HCT116 (cell line): ENCODE data around the gene C16orf90. TPM values are rescaled to one million over a fixed set of nuclear protein-coding genes. Genes with fewer than 3 reads are reported as not detected.

Experiments
- ATAC-seq: fragments of 200-7000 bp; cut with Tn5 transposase; 2 replicates; pipeline ENCODE4 v1.9.1; 2020; ENCODE audit warnings: mild to moderate bottlenecking, moderate library complexity
- BruUV-seq: library from RNA; stranded (reverse); fragments of 400-500 nt; replicated peaks from 2 replicates; lab custom pipeline; 2021; lab: Mats Ljungman, UMichigan
- CTCF ChIA-PET: fragments of 300-600 bp; sonication (Branson Sonifier 250); formaldehyde crosslinking; loops from one replicate; lab custom pipeline; 2021; ENCODE audit warnings: antibody characterized with exemption; lab: Charles Lee
- POLR2A ChIA-PET: fragments of 300-600, 350-600 bp; sonication (Branson Sonifier 250); formaldehyde crosslinking; loops from one replicate; lab custom pipeline; 2021; ENCODE audit warnings: antibody characterized with exemption; lab: Charles Lee
- RAD21 ChIA-PET, 2 experiments: fragments of 300-600 bp; sonication (Branson Sonifier 250); formaldehyde crosslinking; loops; one replicate each; lab custom pipeline; 2023; ENCODE audit warnings: low total read pairs in 2 of 2; ENCODE audit not compliant: uncharacterized antibody in 2 of 2, unreplicated experiment in 2 of 2, low non-redundant PET in 1 of 2; lab: Charles Lee
- DNase-seq: peaks from one replicate; pipeline ENCODE4 v3.0.0-alpha.2; 2010; ENCODE audit warnings: low read depth, low spot score
- H2AFZ ChIP-seq: fragments of 200-600 bp; shearing (Covaris generic), sonication (generic); 2 replicates; pipeline ENCODE4 v1.6.1; 2017; ENCODE audit warnings: low read depth, mixed run types, mixed read lengths, antibody characterized with exemption, low read length; ENCODE audit not compliant: poor library complexity, severe bottlenecking
- H3K27ac ChIP-seq: 2 replicates; pipeline ENCODE4 v1.5.1; 2012; ENCODE audit warnings: low read depth, low read length
- H3K27me3 ChIP-seq: fragments of 200-600 bp; sonication (generic); 2 replicates; pipeline ENCODE4 v1.6.1; 2016; ENCODE audit warnings: mixed run types, low read length, mixed read lengths; ENCODE audit not compliant: insufficient read depth
- H3K36me3 ChIP-seq, 2 experiments: fragments of 200-500 bp in 1 of 2; fragments of 200-600 bp in 1 of 2; sonication (Bioruptor generic) in 1 of 2; sonication (generic) in 1 of 2; 2 replicates each; pipeline versions ENCODE4 v1.5.1 to v1.6.1; 2014 to 2016; ENCODE audit warnings: low read length in 2 of 2, inconsistent platforms in 1 of 2, mixed read lengths in 1 of 2, mixed run types in 1 of 2; ENCODE audit not compliant: insufficient read depth in 2 of 2, control insufficient read depth in 1 of 2
- H3K4me1 ChIP-seq, 2 experiments: fragments of 200-600 bp in 1 of 2; sonication (generic) in 1 of 2; 2 replicates each; pipeline versions ENCODE4 v1.5.1 to v1.6.1; 2012 to 2017; ENCODE audit warnings: low read length in 2 of 2, inconsistent platforms in 1 of 2, mild to moderate bottlenecking in 1 of 2, mixed read lengths in 1 of 2, mixed run types in 1 of 2, moderate library complexity in 1 of 2; ENCODE audit not compliant: insufficient read depth in 2 of 2, control insufficient read depth in 1 of 2
- H3K4me2 ChIP-seq: fragments of 200-600 bp; sonication (generic); 2 replicates; pipeline ENCODE4 v1.6.1; 2017; ENCODE audit warnings: mixed run types, low read length, mixed read lengths
- H3K4me3 ChIP-seq, 2 experiments: fragments of 200-600 bp in 1 of 2; sonication (generic) in 1 of 2; replicated peaks in 1 of 2; 2 replicates each; pipeline ENCODE4 v1.5.1; 2011 to 2016; ENCODE audit warnings: low read length in 2 of 2, control low read depth in 1 of 2, low read depth in 1 of 2, mild to moderate bottlenecking in 1 of 2, mixed read lengths in 1 of 2, mixed run types in 1 of 2
- H3K79me2 ChIP-seq: fragments of 200-600 bp; sonication (generic); 2 replicates; pipeline ENCODE4 v1.6.1; 2017; ENCODE audit warnings: mild to moderate bottlenecking, mixed run types, low read length, moderate library complexity, mixed read lengths; ENCODE audit not compliant: insufficient read depth
- H3K9ac ChIP-seq: fragments of 200-600 bp; sonication (generic); 2 replicates; pipeline ENCODE4 v1.6.1; 2016; ENCODE audit warnings: low read length, mixed read lengths
- H3K9me2 ChIP-seq: fragments of 200-600 bp; sonication (generic), shearing (Covaris generic); 2 replicates; pipeline ENCODE4 v1.6.1; 2017; ENCODE audit warnings: mixed run types, mild to moderate bottlenecking, moderate library complexity; ENCODE audit not compliant: insufficient read depth
- H3K9me3 ChIP-seq, 2 experiments: fragments of 200-500 bp in 1 of 2; fragments of 200-600 bp in 1 of 2; sonication (Bioruptor generic) in 1 of 2; sonication (generic) in 1 of 2; 2 replicates each; pipeline ENCODE4 v1.6.1; 2014 to 2017; ENCODE audit warnings: low read length in 2 of 2, mixed read lengths in 2 of 2, inconsistent platforms in 1 of 2, low read depth in 1 of 2, mild to moderate bottlenecking in 1 of 2, mixed run types in 1 of 2, moderate library complexity in 1 of 2; ENCODE audit not compliant: control insufficient read depth in 1 of 2, insufficient read depth in 1 of 2
- H4K20me1 ChIP-seq: fragments of 200-600 bp; sonication (generic), shearing (Covaris generic); 2 replicates; pipeline ENCODE4 v1.6.1; 2017; ENCODE audit warnings: mixed run types, mild to moderate bottlenecking, moderate library complexity; ENCODE audit not compliant: insufficient read depth
- CBX3 ChIP-seq: IDR thresholded peaks from 2 replicates; pipeline ENCODE4 v1.6.1; 2012; ENCODE audit warnings: low read depth
- ELF1 ChIP-seq: IDR thresholded peaks from 2 replicates; pipeline ENCODE4 v1.6.1; 2012; ENCODE audit warnings: low read depth, borderline replicate concordance
- EZH2 ChIP-seq: fragments of 200-600 bp; sonication (generic); IDR thresholded peaks from 2 replicates; pipeline ENCODE4 v1.6.1; 2017; ENCODE audit warnings: antibody characterized with exemption, mixed run types
- EZH2phosphoT487 ChIP-seq: fragments of 200-600 bp; IDR thresholded peaks from 2 replicates; pipeline ENCODE4 v1.6.1; 2018; ENCODE audit warnings: antibody characterized with exemption, borderline replicate concordance
- FOSL1 ChIP-seq: IDR thresholded peaks from 2 replicates; pipeline ENCODE4 v1.6.1; 2012; ENCODE audit warnings: low read depth
- JUND ChIP-seq: IDR thresholded peaks from 2 replicates; pipeline ENCODE4 v1.6.1; 2012
- POLR2A ChIP-seq: IDR thresholded peaks from 2 replicates; pipeline ENCODE4 v1.7.0; 2011; ENCODE audit warnings: borderline replicate concordance; ENCODE audit not compliant: insufficient read depth, insufficient read length; ENCODE audit errors: extremely low read depth
- POLR2AphosphoS5 ChIP-seq: IDR thresholded peaks from 2 replicates; pipeline ENCODE4 v1.6.1; 2011; ENCODE audit warnings: mild to moderate bottlenecking, low read depth, low read length, moderate library complexity
- RAD21 ChIP-seq: IDR thresholded peaks from 2 replicates; pipeline ENCODE4 v1.6.1; 2012; ENCODE audit warnings: low read depth, mild to moderate bottlenecking
- SIN3A ChIP-seq: IDR thresholded peaks from 2 replicates; pipeline ENCODE4 v1.6.1; 2012; ENCODE audit warnings: low read depth
- SP1 ChIP-seq: IDR thresholded peaks from 2 replicates; pipeline ENCODE4 v1.6.1; 2012; ENCODE audit warnings: low read depth
- SRF ChIP-seq: IDR thresholded peaks from 2 replicates; pipeline ENCODE4 v1.6.1; 2012; ENCODE audit warnings: low read depth
- TCF7L2 ChIP-seq: IDR thresholded peaks from 2 replicates; pipeline ENCODE4 v1.7.0; 2011; ENCODE audit warnings: borderline replicate concordance, inconsistent platforms; ENCODE audit not compliant: insufficient read depth, insufficient read length; ENCODE audit errors: extremely low read depth
- YY1 ChIP-seq: IDR thresholded peaks from 2 replicates; pipeline ENCODE4 v1.6.1; 2011; ENCODE audit warnings: low read length, low read depth, moderate library complexity, mild to moderate bottlenecking; ENCODE audit not compliant: insufficient replicate concordance; ENCODE audit errors: extremely low read depth
- ZNF274 ChIP-seq: fragments of 200-500 bp; sonication (Bioruptor generic); IDR thresholded peaks from 2 replicates; pipeline ENCODE4 v1.6.1; 2014; ENCODE audit warnings: mild to moderate bottlenecking, low read depth, low read length, inconsistent platforms
- intact Hi-C: fragments of 100-400 bp; cut with micrococcal nuclease; formaldehyde crosslinking; loops from 2 replicates; pipeline ENCODE4 v1.10.0; 2022
- total RNA-seq: library from RNA; stranded (reverse); gene quantifications from one replicate; pipeline ENCODE4 v1.2.1, GENCODE V29; 2021; ENCODE audit not compliant: unreplicated experiment
- TF ChIP-seq, protein P1 (sequence below), 3 experiments: fragments of 200-600 bp in 1 of 3; sonication (generic) in 1 of 3; IDR thresholded peaks in 2 of 3; conservative IDR thresholded peaks in 1 of 3; 2 replicates each; pipeline ENCODE4 v1.5.1; 2012 to 2017; ENCODE audit warnings: low read depth in 2 of 3, low read length in 2 of 3, antibody characterized with exemption in 1 of 3, borderline replicate concordance in 1 of 3, control low read depth in 1 of 3, mild to moderate bottlenecking in 1 of 3, mixed read lengths in 1 of 3, mixed run types in 1 of 3, moderate library complexity in 1 of 3; ENCODE audit not compliant: insufficient read depth in 1 of 3
- TF ChIP-seq, protein P2 (sequence below): IDR thresholded peaks from 2 replicates; pipeline ENCODE4 v1.6.1; 2011; ENCODE audit warnings: mild to moderate bottlenecking, low read length, moderate library complexity; ENCODE audit not compliant: insufficient replicate concordance; ENCODE audit errors: extremely low read depth
- TF ChIP-seq, protein P3 (sequence below): IDR thresholded peaks from 2 replicates; pipeline ENCODE4 v1.6.1; 2012; ENCODE audit warnings: low read depth
- TF ChIP-seq, protein P4 (sequence below): IDR thresholded peaks from 2 replicates; pipeline ENCODE4 v1.6.1; 2012
- TF ChIP-seq, protein P5 (sequence below): IDR thresholded peaks from 2 replicates; pipeline ENCODE4 v1.6.1; 2012

The C16orf90 gene
- total RNA-seq, 1 experiment from 2014 or later = not detected

DNA sequence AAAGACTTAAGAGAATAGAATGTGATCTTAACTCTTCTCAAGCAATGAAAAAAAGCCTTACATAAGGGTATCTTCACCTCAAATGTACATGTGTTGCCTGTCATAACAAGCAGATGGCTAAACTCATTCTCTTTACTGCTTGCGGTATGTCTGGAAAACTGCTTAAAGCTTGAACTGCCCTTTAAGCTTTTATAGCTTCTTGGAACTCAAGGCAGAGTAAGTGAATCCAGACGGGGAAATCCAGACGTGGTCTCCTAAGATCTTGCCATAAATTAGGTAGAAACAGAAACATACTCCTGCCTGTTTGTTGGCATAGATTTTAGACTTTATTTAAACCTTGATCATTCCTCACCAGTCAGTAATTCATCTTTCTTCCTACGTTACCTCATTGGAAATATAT, 25.1 kb upstream of the C16orf90 start:
- no peaks in the 10 kb centered on the region for H3K9me3 ChIP-seq
- no peak overlapping the region for H2AFZ ChIP-seq
- H3K4me3 ChIP-seq = no peak overlapping the region
- no peaks in the 10 kb centered on the region for H3K9me2 ChIP-seq
- ATAC-seq (no peak), DNase-seq (no peak)
- POLR2A ChIA-PET = no interaction called here
- CTCF ChIA-PET = interaction anchor here (0.7 kb wide), 1 partner anchor 30 kb away, joined by 4 read pairs; no protein-coding TSS in a partner anchor
- no peak for TF ChIP-seq SP1
- TF ChIP-seq, protein P1, sequence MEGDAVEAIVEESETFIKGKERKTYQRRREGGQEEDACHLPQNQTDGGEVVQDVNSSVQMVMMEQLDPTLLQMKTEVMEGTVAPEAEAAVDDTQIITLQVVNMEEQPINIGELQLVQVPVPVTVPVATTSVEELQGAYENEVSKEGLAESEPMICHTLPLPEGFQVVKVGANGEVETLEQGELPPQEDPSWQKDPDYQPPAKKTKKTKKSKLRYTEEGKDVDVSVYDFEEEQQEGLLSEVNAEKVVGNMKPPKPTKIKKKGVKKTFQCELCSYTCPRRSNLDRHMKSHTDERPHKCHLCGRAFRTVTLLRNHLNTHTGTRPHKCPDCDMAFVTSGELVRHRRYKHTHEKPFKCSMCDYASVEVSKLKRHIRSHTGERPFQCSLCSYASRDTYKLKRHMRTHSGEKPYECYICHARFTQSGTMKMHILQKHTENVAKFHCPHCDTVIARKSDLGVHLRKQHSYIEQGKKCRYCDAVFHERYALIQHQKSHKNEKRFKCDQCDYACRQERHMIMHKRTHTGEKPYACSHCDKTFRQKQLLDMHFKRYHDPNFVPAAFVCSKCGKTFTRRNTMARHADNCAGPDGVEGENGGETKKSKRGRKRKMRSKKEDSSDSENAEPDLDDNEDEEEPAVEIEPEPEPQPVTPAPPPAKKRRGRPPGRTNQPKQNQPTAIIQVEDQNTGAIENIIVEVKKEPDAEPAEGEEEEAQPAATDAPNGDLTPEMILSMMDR (IDR thresholded peaks at IDR 0.05 in 2 of 3, conservative IDR thresholded peaks at IDR 0.05 in 1 of 3; ENCODE audit: borderline replicate concordance in 1 of 3, insufficient read depth in 1 of 3, low read depth in 2 of 3, low read length in 2 of 3) = no peak
- TF ChIP-seq ELF1 = no peak
- TF ChIP-seq JUND = no peak
- TF ChIP-seq POLR2A = no peak
- no peak for TF ChIP-seq YY1
- TF ChIP-seq, protein P2, sequence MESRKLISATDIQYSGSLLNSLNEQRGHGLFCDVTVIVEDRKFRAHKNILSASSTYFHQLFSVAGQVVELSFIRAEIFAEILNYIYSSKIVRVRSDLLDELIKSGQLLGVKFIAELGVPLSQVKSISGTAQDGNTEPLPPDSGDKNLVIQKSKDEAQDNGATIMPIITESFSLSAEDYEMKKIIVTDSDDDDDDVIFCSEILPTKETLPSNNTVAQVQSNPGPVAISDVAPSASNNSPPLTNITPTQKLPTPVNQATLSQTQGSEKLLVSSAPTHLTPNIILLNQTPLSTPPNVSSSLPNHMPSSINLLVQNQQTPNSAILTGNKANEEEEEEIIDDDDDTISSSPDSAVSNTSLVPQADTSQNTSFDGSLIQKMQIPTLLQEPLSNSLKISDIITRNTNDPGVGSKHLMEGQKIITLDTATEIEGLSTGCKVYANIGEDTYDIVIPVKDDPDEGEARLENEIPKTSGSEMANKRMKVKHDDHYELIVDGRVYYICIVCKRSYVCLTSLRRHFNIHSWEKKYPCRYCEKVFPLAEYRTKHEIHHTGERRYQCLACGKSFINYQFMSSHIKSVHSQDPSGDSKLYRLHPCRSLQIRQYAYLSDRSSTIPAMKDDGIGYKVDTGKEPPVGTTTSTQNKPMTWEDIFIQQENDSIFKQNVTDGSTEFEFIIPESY = no peak
- no peak for TF ChIP-seq EZH2phosphoT487
- no peak for TF ChIP-seq POLR2AphosphoS5
- TF ChIP-seq SIN3A = no peak
- no peak for TF ChIP-seq CBX3
- no peak for TF ChIP-seq EZH2
- TF ChIP-seq, protein P3, sequence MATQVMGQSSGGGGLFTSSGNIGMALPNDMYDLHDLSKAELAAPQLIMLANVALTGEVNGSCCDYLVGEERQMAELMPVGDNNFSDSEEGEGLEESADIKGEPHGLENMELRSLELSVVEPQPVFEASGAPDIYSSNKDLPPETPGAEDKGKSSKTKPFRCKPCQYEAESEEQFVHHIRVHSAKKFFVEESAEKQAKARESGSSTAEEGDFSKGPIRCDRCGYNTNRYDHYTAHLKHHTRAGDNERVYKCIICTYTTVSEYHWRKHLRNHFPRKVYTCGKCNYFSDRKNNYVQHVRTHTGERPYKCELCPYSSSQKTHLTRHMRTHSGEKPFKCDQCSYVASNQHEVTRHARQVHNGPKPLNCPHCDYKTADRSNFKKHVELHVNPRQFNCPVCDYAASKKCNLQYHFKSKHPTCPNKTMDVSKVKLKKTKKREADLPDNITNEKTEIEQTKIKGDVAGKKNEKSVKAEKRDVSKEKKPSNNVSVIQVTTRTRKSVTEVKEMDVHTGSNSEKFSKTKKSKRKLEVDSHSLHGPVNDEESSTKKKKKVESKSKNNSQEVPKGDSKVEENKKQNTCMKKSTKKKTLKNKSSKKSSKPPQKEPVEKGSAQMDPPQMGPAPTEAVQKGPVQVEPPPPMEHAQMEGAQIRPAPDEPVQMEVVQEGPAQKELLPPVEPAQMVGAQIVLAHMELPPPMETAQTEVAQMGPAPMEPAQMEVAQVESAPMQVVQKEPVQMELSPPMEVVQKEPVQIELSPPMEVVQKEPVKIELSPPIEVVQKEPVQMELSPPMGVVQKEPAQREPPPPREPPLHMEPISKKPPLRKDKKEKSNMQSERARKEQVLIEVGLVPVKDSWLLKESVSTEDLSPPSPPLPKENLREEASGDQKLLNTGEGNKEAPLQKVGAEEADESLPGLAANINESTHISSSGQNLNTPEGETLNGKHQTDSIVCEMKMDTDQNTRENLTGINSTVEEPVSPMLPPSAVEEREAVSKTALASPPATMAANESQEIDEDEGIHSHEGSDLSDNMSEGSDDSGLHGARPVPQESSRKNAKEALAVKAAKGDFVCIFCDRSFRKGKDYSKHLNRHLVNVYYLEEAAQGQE = no peak
- TF ChIP-seq ZNF274 = no peak
- TF ChIP-seq SRF = no peak
- TF ChIP-seq, protein P4, sequence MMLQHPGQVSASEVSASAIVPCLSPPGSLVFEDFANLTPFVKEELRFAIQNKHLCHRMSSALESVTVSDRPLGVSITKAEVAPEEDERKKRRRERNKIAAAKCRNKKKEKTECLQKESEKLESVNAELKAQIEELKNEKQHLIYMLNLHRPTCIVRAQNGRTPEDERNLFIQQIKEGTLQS = no peak
- no peak for TF ChIP-seq TCF7L2
- no peak for TF ChIP-seq RAD21
- TF ChIP-seq FOSL1 = no peak
- TF ChIP-seq, protein P5, sequence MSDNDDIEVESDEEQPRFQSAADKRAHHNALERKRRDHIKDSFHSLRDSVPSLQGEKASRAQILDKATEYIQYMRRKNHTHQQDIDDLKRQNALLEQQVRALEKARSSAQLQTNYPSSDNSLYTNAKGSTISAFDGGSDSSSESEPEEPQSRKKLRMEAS = no peak
- peaks cover 15 to 41% of the 10 kb centered on the region in 2 experiments for H3K36me3 ChIP-seq
- no peaks in the 10 kb centered on the region for H3K79me2 ChIP-seq
- no peaks in the 10 kb centered on the region for H3K4me1 ChIP-seq
- RAD21 ChIA-PET = no interaction called here
- no peak overlapping the region for H3K9ac ChIP-seq
- no peaks in the 10 kb centered on the region for H4K20me1 ChIP-seq
- no peak overlapping the region for H3K27ac ChIP-seq
- H3K27me3 ChIP-seq = no peaks in the 10 kb centered on the region
- intact Hi-C loops = no loop called here
- no TSS peak for BruUV-seq
- H3K4me2 ChIP-seq = no peak overlapping the region
